K562 (cell line): ENCODE results near the gene GPR68. TPM values are rescaled to one million over a fixed set of nuclear protein-coding genes. Genes with fewer than 3 reads are reported as not detected.
A peak's percentile ranks its signal among the peaks of the same experiment; 100 is the strongest.

ENCODE experiments used
- AFF1 ChIP-seq, 2 experiments: fragments of 450-650 bp; IDR thresholded peaks; 2 replicates each; pipeline ENCODE4 v1.6.1; 2018; ENCODE audit warnings: mild to moderate bottlenecking in 2 of 2, low read depth in 1 of 2; ENCODE audit not compliant: partially characterized antibody in 2 of 2
- ETS2 ChIP-seq: IDR thresholded peaks from 2 replicates; pipeline ENCODE4 v1.6.1; 2016; ENCODE audit warnings: borderline replicate concordance, missing genetic modification characterization, mild to moderate bottlenecking, moderate library complexity, missing compliant biosample characterization; ENCODE audit not compliant: poor library complexity, severe bottlenecking
- ETV5 ChIP-seq: sonication (generic); formaldehyde crosslinking; IDR thresholded peaks from 2 replicates; pipeline ENCODE4 v1.4.0; 2020; ENCODE audit warnings: low read depth, mild to moderate bottlenecking, missing genetic modification reagents
- GATAD2B ChIP-seq: fragments of 450-650 bp; IDR thresholded peaks from 2 replicates; pipeline ENCODE4 v1.6.1; 2017; ENCODE audit warnings: mild to moderate bottlenecking, borderline replicate concordance
- MBD1 ChIP-seq: fragments of 250-450 bp; sonication (Bioruptor Pico); IDR thresholded peaks from 2 replicates; pipeline ENCODE4 v1.8.0; 2022; ENCODE audit warnings: inconsistent platforms
- MTA2 ChIP-seq: fragments of 450-650 bp; IDR thresholded peaks from 2 replicates; pipeline ENCODE4 v1.6.1; 2016; ENCODE audit warnings: low read depth
- MYNN ChIP-seq, 2 experiments: sonication (generic); formaldehyde crosslinking in 1 of 2; IDR thresholded peaks; 2 replicates each; pipeline versions ENCODE4 v1.5.0 to v1.6.1; 2016 to 2020; ENCODE audit warnings: antibody characterized with exemption in 1 of 2, missing genetic modification reagents in 1 of 2
- NRF1 ChIP-seq, 2 experiments: fragments of 450-650 bp; IDR thresholded peaks in 1 of 2; conservative IDR thresholded peaks in 1 of 2; 2 replicates each; pipeline ENCODE4 v1.6.1; 2014; ENCODE audit warnings: mild to moderate bottlenecking in 2 of 2
- SFPQ ChIP-seq: fragments of 200-400 bp; formaldehyde crosslinking; IDR thresholded peaks from 2 replicates; pipeline ENCODE4 v1.6.1; 2017; ENCODE audit warnings: mild to moderate bottlenecking, low read depth, low read length, moderate library complexity
- SMARCA4 ChIP-seq: fragments of 450-650 bp; IDR thresholded peaks from 2 replicates; pipeline ENCODE4 v1.6.1; 2016
- SOX6 ChIP-seq: fragments of 450-650 bp; IDR thresholded peaks from 2 replicates; pipeline ENCODE4 v1.6.1; 2014; ENCODE audit warnings: mild to moderate bottlenecking
- SUPT5H ChIP-seq: fragments of 450-650 bp; IDR thresholded peaks from 2 replicates; pipeline ENCODE4 v1.6.1; 2016
- TCF7 ChIP-seq: sonication (generic); IDR thresholded peaks from 2 replicates; pipeline ENCODE4 v1.6.1; 2016; ENCODE audit warnings: antibody characterized with exemption, borderline replicate concordance
- ZEB2 ChIP-seq: fragments of 450-650 bp; IDR thresholded peaks from 2 replicates; pipeline ENCODE4 v1.6.1; 2016
- ZNF583 ChIP-seq: fragments of 250-450 bp; sonication (Bioruptor Pico); IDR thresholded peaks from 2 replicates; pipeline ENCODE4 v1.4.0; 2020
- polyA plus RNA-seq, 8 experiments: library from polyadenylated mRNA; depleted of rRNA in 4 of 8; stranded (reverse) in 5 of 8; unstranded in 3 of 8; fragments of >200 nt; fragmentation: Nextera tagmentation in 2 of 8; fragmentation: Illumina TruSeq in 1 of 8; extraction: Ambion mirVana in 2 of 8; extraction: Trizol in 1 of 8; gene quantifications; 2 replicates each; pipeline versions ENCODE4 v1.2.1 to v1.2.3, GENCODE V29; 2011 to 2014; ENCODE audit warnings: inconsistent platforms in 1 of 8, missing spikeins in 1 of 8
- total RNA-seq, 7 experiments: library from RNA; depleted of rRNA in 6 of 7; stranded (reverse); fragments of >200 nt in 6 of 7; fragmentation: Illumina TruSeq in 2 of 7; extraction: Trizol in 2 of 7; gene quantifications; 2 replicates each; pipeline versions ENCODE4 v1.2.1 to v1.2.3, GENCODE V29; 2011 to 2021; ENCODE audit warnings: low replicate concordance in 1 of 7
- TF ChIP-seq, protein P1 (sequence below): fragments of 450-650 bp; IDR thresholded peaks from 2 replicates; pipeline ENCODE4 v1.7.1; 2018; ENCODE audit warnings: mild to moderate bottlenecking, low read depth; ENCODE audit not compliant: partially characterized antibody

Gene GPR68
- total and polyA plus RNA-seq, 9 of the 15 experiments (the other 6 are each of a cell fraction or from before 2014, with no cell fraction given) = 0.41 to 9.4 (median 3.7) TPM

- TF ChIP-seq SFPQ = no peak
- no peak; the same call in none of the 2 replicates for TF ChIP-seq MTA2
- TF ChIP-seq ETS2 (tag) = no peak
- TF ChIP-seq, protein P1, sequence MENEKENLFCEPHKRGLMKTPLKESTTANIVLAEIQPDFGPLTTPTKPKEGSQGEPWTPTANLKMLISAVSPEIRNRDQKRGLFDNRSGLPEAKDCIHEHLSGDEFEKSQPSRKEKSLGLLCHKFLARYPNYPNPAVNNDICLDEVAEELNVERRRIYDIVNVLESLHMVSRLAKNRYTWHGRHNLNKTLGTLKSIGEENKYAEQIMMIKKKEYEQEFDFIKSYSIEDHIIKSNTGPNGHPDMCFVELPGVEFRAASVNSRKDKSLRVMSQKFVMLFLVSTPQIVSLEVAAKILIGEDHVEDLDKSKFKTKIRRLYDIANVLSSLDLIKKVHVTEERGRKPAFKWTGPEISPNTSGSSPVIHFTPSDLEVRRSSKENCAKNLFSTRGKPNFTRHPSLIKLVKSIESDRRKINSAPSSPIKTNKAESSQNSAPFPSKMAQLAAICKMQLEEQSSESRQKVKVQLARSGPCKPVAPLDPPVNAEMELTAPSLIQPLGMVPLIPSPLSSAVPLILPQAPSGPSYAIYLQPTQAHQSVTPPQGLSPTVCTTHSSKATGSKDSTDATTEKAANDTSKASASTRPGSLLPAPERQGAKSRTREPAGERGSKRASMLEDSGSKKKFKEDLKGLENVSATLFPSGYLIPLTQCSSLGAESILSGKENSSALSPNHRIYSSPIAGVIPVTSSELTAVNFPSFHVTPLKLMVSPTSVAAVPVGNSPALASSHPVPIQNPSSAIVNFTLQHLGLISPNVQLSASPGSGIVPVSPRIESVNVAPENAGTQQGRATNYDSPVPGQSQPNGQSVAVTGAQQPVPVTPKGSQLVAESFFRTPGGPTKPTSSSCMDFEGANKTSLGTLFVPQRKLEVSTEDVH = no peak
- TF ChIP-seq MBD1 (CRISPR knock-in tag) = no peak
- TF ChIP-seq ZNF583 (CRISPR knock-in tag) = no peak
- TF ChIP-seq AFF1 (IDR thresholded peaks at IDR 0.05; ENCODE audit: low read depth in 1 of 2, partially characterized antibody in 2 of 2) = peak in 1 of 2 experiments; percentile 63
- no peak for TF ChIP-seq TCF7
- TF ChIP-seq MYNN (IDR thresholded peaks at IDR 0.05) = no peak
- TF ChIP-seq MYNN (CRISPR knock-in tag; IDR thresholded peaks at IDR 0.05) = no peak
- peak; percentile 86 for TF ChIP-seq SOX6
- TF ChIP-seq NRF1 (conservative IDR thresholded peaks at IDR 0.05 in 1 of 2, IDR thresholded peaks at IDR 0.05 in 1 of 2) = peak; percentile 36 to 47; a peak in 2 of 4 replicates
- no peak for TF ChIP-seq SUPT5H
- TF ChIP-seq ETV5 (CRISPR knock-in tag) = peak; percentile 100
- TF ChIP-seq GATAD2B = peak; percentile 33
- peak; percentile 34; the same call in 1 of the 2 replicates for TF ChIP-seq ZEB2
- TF ChIP-seq SMARCA4 = peak; percentile 85
These were observed 42.1 kb downstream of the GPR68 start (continued) for GRCh38 chr14:91202234-91202974.
